Aorta (tissue), 5 donors: ENCODE measurements around the gene PBX4. TPM values are rescaled to one million over a fixed set of nuclear protein-coding genes. Genes with fewer than 3 reads are reported as not detected.

ENCODE experiments used
- ATAC-seq: fragments of 200-7000 bp; cut with Tn5 transposase; one replicate; pipeline ENCODE4 v1.9.1; 2022; ENCODE audit warnings: moderate library complexity; ENCODE audit not compliant: low FRiP score
- DNase-seq, 2 donors: peaks; one replicate each; pipeline ENCODE4 v3.0.0-alpha.2; 2020
- H3K27ac ChIP-seq, 2 donors: one replicate each; pipeline ENCODE4 v1.5.1; 2013; ENCODE audit warnings: low read length in 2 of 2, mild to moderate bottlenecking in 2 of 2, moderate library complexity in 2 of 2, control low read depth in 1 of 2, inconsistent platforms in 1 of 2, low read depth in 1 of 2
- H3K27me3 ChIP-seq, 2 donors: one replicate each; pipeline ENCODE4 v1.6.1; 2013; ENCODE audit warnings: control low read depth in 1 of 2, low read length in 1 of 2, mild to moderate bottlenecking in 1 of 2, moderate library complexity in 1 of 2; ENCODE audit not compliant: insufficient read depth in 2 of 2, control insufficient read depth in 1 of 2
- H3K36me3 ChIP-seq, 2 donors: one replicate each; pipeline ENCODE4 v1.6.1; 2013; ENCODE audit warnings: control low read depth in 1 of 2, low read length in 1 of 2, mild to moderate bottlenecking in 1 of 2; ENCODE audit not compliant: insufficient read depth in 2 of 2, control insufficient read depth in 1 of 2
- H3K4me1 ChIP-seq, 2 donors: one replicate each; pipeline ENCODE4 v1.6.1; 2013; ENCODE audit warnings: low read length in 2 of 2, control low read depth in 1 of 2, mild to moderate bottlenecking in 1 of 2, moderate library complexity in 1 of 2; ENCODE audit not compliant: insufficient read depth in 2 of 2, control insufficient read depth in 1 of 2
- H3K4me3 ChIP-seq, 2 donors: one replicate each; pipeline ENCODE4 v1.5.1; 2013; ENCODE audit warnings: low read length in 2 of 2, control low read depth in 1 of 2, mild to moderate bottlenecking in 1 of 2
- H3K9me3 ChIP-seq: one replicate; pipeline ENCODE4 v1.6.1; 2013; ENCODE audit warnings: mild to moderate bottlenecking, low read length; ENCODE audit not compliant: control insufficient read depth
- WGBS, 2 donors: extraction: QIAGEN DNeasy Blood & Tissue Kit; methylation state at CpG; one replicate each; pipeline ENCODE4 v1.1.7; 2013; 5-methylcytosine and 5-hydroxymethylcytosine counted together
- intact Hi-C, 2 donors: fragments of 100-400 bp; cut with DNase I; formaldehyde crosslinking; loops; one replicate each; pipeline versions ENCODE4 v1.14.2 to v1.15.0; 2022
- polyA plus RNA-seq, 2 donors: library from polyadenylated mRNA; stranded (reverse); fragments of 200-250 nt; gene quantifications; one replicate each; pipeline ENCODE4 v1.2.3, GENCODE V29; 2013
- total RNA-seq, 2 donors: library from RNA; stranded (reverse); fragmentation: NEBNext Ultra II Directional; extraction: Animal tissue kit (Norgen Biotek cat#: 25700); gene quantifications; one replicate each; pipeline ENCODE4 v1.2.1, GENCODE V29; 2021
- donor health status: healthy with polysubstance abuse.
- donor health status: Bipolar disorder and iron deficiency.
- donor health status: DM: no; HTN: no; CAD: no.
- donor health status: DM: no; HTN: no; CAD: no.
- donor health status: DM: yes; HTN: yes; CAD: no.

Gene PBX4
- total and polyA plus RNA-seq, 4 donors = 0.65 to 1.5 (median 1.4) TPM; not detected in 1

DNA sequence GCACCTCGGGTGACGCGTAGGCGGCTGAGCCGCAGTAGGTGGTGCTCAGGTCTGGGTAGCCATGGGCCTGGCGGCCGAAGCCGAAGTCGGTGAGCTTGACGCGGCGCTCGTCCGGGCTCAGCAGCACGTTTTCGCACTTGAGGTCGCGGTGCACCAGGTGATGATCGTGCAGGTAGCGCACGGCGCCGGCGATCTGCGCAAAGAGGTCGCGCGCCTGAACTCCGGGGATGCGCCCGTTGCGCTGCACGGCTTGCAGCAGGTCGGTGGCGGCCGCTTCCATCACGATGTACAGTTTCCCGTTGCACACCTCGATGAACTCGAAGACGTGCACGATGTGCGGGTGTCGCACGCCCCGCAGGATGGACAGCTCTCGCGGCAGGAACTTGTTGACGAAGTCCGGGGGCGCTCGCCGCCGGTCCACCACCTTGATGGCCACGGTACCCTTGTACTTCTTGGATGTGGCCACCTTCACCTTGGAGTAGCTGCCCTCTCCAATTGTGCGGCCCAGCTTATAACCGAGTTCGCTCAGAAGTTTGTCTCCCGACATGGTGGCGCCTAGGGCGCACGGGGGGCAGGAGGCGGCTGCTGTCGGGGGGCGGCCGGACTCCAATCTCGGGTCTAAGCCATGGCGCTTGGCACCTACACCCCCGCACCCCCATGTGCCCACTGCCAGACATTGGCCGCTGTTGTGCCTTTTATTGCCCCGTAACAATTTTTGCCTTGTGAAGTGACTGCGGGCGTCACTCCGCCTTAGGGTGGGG lies 103.4 kb downstream of the PBX4 start, which contains the start of gene TSSK6:
Gene TSSK6 (minus strand): TSS at position 668 of the 761 bp plus-strand sequence. CDS start 121 bp downstream, at position 547.
- H3K36me3 ChIP-seq = peaks cover under 1 to 2% of the 10 kb centered on the region in 2 donors
- no peaks in the 10 kb centered on the region for H3K4me1 ChIP-seq
- ATAC-seq (no peak), DNase-seq (no peak)
- H3K27me3 ChIP-seq = no peaks in the 10 kb centered on the region
- peak within 1 kb of the TSS; percentile 72 to 85 for H3K4me3 ChIP-seq
- H3K9me3 ChIP-seq = no peaks in the 10 kb centered on the region
- H3K27ac ChIP-seq = peak within 1 kb of the TSS in 1 of 2 donors; percentile 81
- intact Hi-C loops = no loop called here
- WGBS, 2 donors = 76 to 79% methylated on average over 74 of the region's 74 CpGs

DNA sequence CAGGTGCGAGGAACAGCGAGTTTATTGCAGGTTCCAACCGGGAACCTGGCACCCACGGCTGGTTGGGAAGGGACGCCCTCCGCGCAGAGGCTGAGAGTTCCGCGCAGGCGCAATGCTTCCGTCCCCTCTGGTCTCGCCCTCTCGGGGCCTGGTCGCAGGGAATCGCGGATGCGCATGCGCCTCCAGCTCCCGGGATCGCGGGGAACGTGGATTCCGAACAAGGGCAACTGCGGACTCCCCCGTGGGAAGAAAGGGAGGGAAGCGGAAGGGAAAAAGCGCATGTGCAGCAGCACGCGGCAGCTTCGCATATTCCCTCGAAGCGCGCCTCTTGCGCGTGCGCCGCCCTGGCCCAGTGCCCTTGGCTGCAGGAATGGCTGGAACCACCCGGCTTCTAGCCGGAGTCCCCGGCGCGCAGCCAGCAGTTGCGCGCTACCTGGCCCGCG lies 104.3 kb downstream of the PBX4 start:
- H3K4me1 ChIP-seq = no peaks in the 10 kb centered on the region
- H3K27ac ChIP-seq = no peak overlapping the region
- DNase-seq = peak; percentile 90 to 91
- H3K27me3 ChIP-seq = no peaks in the 10 kb centered on the region
- H3K4me3 ChIP-seq = no peak overlapping the region
- intact Hi-C loops = no loop called here
- 6 to 14% methylated on average over 35 to 46 of the region's 46 CpGs for WGBS, 2 donors
- no peaks in the 10 kb centered on the region for H3K36me3 ChIP-seq
- no peaks in the 10 kb centered on the region for H3K9me3 ChIP-seq
- ATAC-seq = peak; percentile 78

DNA sequence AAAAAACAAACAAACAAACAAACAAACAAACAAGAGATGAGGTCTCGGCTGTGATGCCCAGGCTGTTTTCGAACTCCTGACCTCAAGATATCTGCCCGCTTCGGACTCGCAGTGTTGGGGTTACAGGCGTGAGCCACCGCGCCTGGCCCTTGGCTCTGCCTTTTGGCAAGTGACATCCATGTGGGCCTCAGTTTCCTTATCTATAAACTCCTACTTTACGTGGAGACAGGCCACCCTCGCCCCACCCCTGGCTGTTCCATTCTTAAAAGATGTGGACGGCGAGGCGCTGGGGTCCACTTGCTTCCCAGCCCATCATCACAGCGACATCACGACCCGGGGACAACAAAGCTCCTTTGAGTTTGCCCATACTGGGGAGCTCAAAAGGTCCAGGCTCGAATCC lies 104.8 kb downstream of the PBX4 start:
- 72 to 78% methylated on average over 17 of the region's 17 CpGs for WGBS, 2 donors
- no peak for DNase-seq
- no peak overlapping the region for H3K27ac ChIP-seq

More for the DNA sequence above, 104.8 kb downstream of the PBX4 start:
- no peak overlapping the region for H3K4me3 ChIP-seq
- intact Hi-C loops = no loop called here
- H3K36me3 ChIP-seq = no peaks in the 10 kb centered on the region
- no peak for ATAC-seq
- no peaks in the 10 kb centered on the region for H3K4me1 ChIP-seq
- no peaks in the 10 kb centered on the region for H3K9me3 ChIP-seq
- no peaks in the 10 kb centered on the region for H3K27me3 ChIP-seq

Other genes starting within 250 kb of the PBX4 start
- 10 to 100 TPM; 78.6 to 86.7 TPM for gene GATAD2A, start 213.0 kb downstream of the PBX4 start, total RNA-seq
- gene GATAD2A, start 213.0 kb downstream of the PBX4 start, polyA plus RNA-seq = 10 to 100 TPM; 17.9 to 22.7 TPM
- gene TSSK6, start 103.1 kb downstream of the PBX4 start, total RNA-seq = 1 to 10 TPM in 1 of 2 donors, under 1 TPM in 1; 0.84 to 1.2 TPM
- 1 to 10 TPM in 1 of 2 donors, under 1 TPM in 1; 0.50 to 1.3 TPM for gene TSSK6, start 103.1 kb downstream of the PBX4 start, polyA plus RNA-seq
- gene NDUFA13, start 102.5 kb downstream of the PBX4 start, total RNA-seq = 100 to 1,000 TPM; 183 to 208 TPM
- 100 to 1,000 TPM; 249 to 307 TPM for gene NDUFA13, start 102.5 kb downstream of the PBX4 start, polyA plus RNA-seq
- 1 to 10 TPM; 3.8 to 7.2 TPM for gene YJEFN3, start 89.8 kb downstream of the PBX4 start, total RNA-seq
- 10 to 100 TPM in 1 of 2 donors, under 1 TPM in 1; 0.75 to 60.1 TPM for gene YJEFN3, start 89.8 kb downstream of the PBX4 start, polyA plus RNA-seq
- 1 to 10 TPM in 1 of 2 donors, under 1 TPM in 1; 0.36 to 4.2 TPM for gene CILP2, start 80.4 kb downstream of the PBX4 start, total RNA-seq
- under 1 TPM in 1 of 2 donors, not detected in 1; 0.13 TPM for gene CILP2, start 80.4 kb downstream of the PBX4 start, polyA plus RNA-seq
- 10 to 100 TPM in 1 of 2 donors, 1 to 10 TPM in 1; 5.7 to 11.7 TPM for gene LPAR2, start 9.5 kb upstream of the PBX4 start, total RNA-seq
- gene LPAR2, start 9.5 kb upstream of the PBX4 start, polyA plus RNA-seq = 10 to 100 TPM in 1 of 2 donors, 1 to 10 TPM in 1; 1.5 to 10.1 TPM
- gene GMIP, start 25.0 kb upstream of the PBX4 start, total RNA-seq = 10 to 100 TPM; 14.9 to 25.6 TPM
- gene GMIP, start 25.0 kb upstream of the PBX4 start, polyA plus RNA-seq = 1 to 10 TPM; 3.4 to 5.9 TPM
- 10 to 100 TPM; 41.7 to 53.6 TPM for gene ATP13A1, start 45.0 kb upstream of the PBX4 start, total RNA-seq
- 100 to 1,000 TPM in 1 of 2 donors, 10 to 100 TPM in 1; 13.9 to 105 TPM for gene ATP13A1, start 45.0 kb upstream of the PBX4 start, polyA plus RNA-seq
- gene ZNF101, start 50.2 kb upstream of the PBX4 start, total RNA-seq = 10 to 100 TPM; 11.3 to 13.3 TPM
- 1 to 10 TPM; 2.0 to 6.5 TPM for gene ZNF101, start 50.2 kb upstream of the PBX4 start, polyA plus RNA-seq
- 10 to 100 TPM in 1 of 2 donors, 1 to 10 TPM in 1; 6.2 to 10.9 TPM for gene ZNF14, start 114.4 kb upstream of the PBX4 start, total RNA-seq
- gene ZNF14, start 114.4 kb upstream of the PBX4 start, polyA plus RNA-seq = 1 to 10 TPM; 3.0 to 4.6 TPM
- 10 to 100 TPM; 28.8 to 37.7 TPM for gene ZNF506, start 203.1 kb upstream of the PBX4 start, total RNA-seq
- 1 to 10 TPM; 4.1 to 7.8 TPM for gene ZNF506, start 203.1 kb upstream of the PBX4 start, polyA plus RNA-seq
- gene ZNF253, start 247.2 kb upstream of the PBX4 start, total RNA-seq = 10 to 100 TPM in 1 of 2 donors, 1 to 10 TPM in 1; 5.4 to 12.6 TPM
- gene ZNF253, start 247.2 kb upstream of the PBX4 start, polyA plus RNA-seq = 1 to 10 TPM; 2.8 to 4.0 TPM